GM23338 (cell line): Measurements from ENCODE around the gene SLFN5. TPM values are rescaled to one million over a fixed set of nuclear protein-coding genes. Genes with fewer than 3 reads are reported as not detected.
"Not testable (repeated sequence)": the region's sequence is repeated elsewhere in the genome, so short reads cannot be mapped to it uniquely, and the experiment has no call there.

Experiments used
- ATAC-seq: fragments of 200-7000 bp; cut with Tn5 transposase; 3 replicates; pipeline ENCODE4 v1.9.1; 2020
- DNase-seq: peaks from one replicate; pipeline ENCODE4 v3.0.0-alpha.2; 2015; ENCODE audit warnings: low spot score
- H2AFZ ChIP-seq: fragments of 200-600 bp; sonication (generic); 2 replicates; pipeline ENCODE4 v1.8.0; 2016; ENCODE audit warnings: antibody characterized with exemption, mild to moderate bottlenecking, moderate library complexity
- H3F3A ChIP-seq: fragments of 200-600 bp; sonication (generic); replicated peaks from 2 replicates; pipeline ENCODE4 v1.8.0; 2017; ENCODE audit warnings: antibody characterized with exemption, mixed run types, low read depth
- H3K27ac ChIP-seq: fragments of 200-600 bp; sonication (generic); 2 replicates; pipeline ENCODE4 v1.6.1; 2016; ENCODE audit warnings: low read depth
- H3K27me3 ChIP-seq: fragments of 200-600 bp; sonication (generic); 2 replicates; pipeline ENCODE4 v1.8.0; 2016; ENCODE audit warnings: mild to moderate bottlenecking, mixed run types, moderate library complexity; ENCODE audit not compliant: insufficient read depth
- H3K36me3 ChIP-seq: fragments of 200-600 bp; sonication (generic); 2 replicates; pipeline ENCODE4 v1.8.0; 2016; ENCODE audit warnings: mild to moderate bottlenecking; ENCODE audit not compliant: insufficient read depth
- H3K4me1 ChIP-seq: fragments of 200-600 bp; sonication (generic); 2 replicates; pipeline ENCODE4 v1.8.0; 2016; ENCODE audit warnings: mild to moderate bottlenecking, moderate library complexity; ENCODE audit not compliant: insufficient read depth
- H3K4me2 ChIP-seq: fragments of 200-600 bp; sonication (generic); 2 replicates; pipeline ENCODE4 v1.7.1; 2017; ENCODE audit warnings: mixed run types
- H3K4me3 ChIP-seq: fragments of 200-600 bp; sonication (generic); 2 replicates; pipeline ENCODE4 v1.6.1; 2016; ENCODE audit warnings: mixed run types
- H3K79me2 ChIP-seq: fragments of 200-600 bp; sonication (generic); replicated peaks from 2 replicates; pipeline ENCODE4 v1.8.0; 2017; ENCODE audit warnings: mild to moderate bottlenecking; ENCODE audit not compliant: insufficient read depth
- H3K9me2 ChIP-seq: fragments of 200-600 bp; sonication (generic); 2 replicates; pipeline ENCODE4 v1.8.0; 2017; ENCODE audit not compliant: insufficient read depth
- H4K20me1 ChIP-seq: fragments of 200-600 bp; sonication (generic); replicated peaks from 2 replicates; pipeline ENCODE4 v1.8.0; 2017; ENCODE audit warnings: mild to moderate bottlenecking; ENCODE audit not compliant: insufficient read depth
- H3K27ac Mint-ChIP-seq: 2 replicates; pipeline ENCODE4 v1.8.0; 2020; ENCODE audit warnings: inconsistent platforms, mild to moderate bottlenecking, moderate library complexity, mixed read lengths
- H3K27me3 Mint-ChIP-seq: 3 replicates; pipeline ENCODE4 v1.8.0; 2022; ENCODE audit warnings: low read depth, mild to moderate bottlenecking, moderate library complexity, mixed read lengths, inconsistent platforms; ENCODE audit not compliant: insufficient read depth, poor library complexity
- H3K36me3 Mint-ChIP-seq: 3 replicates; pipeline ENCODE4 v1.8.0; 2021; ENCODE audit warnings: low read depth, mild to moderate bottlenecking, inconsistent platforms, moderate library complexity, mixed read lengths
- H3K4me1 Mint-ChIP-seq: 3 replicates; pipeline ENCODE4 v1.8.0; 2020; ENCODE audit warnings: mild to moderate bottlenecking, inconsistent platforms, mixed read lengths
- H3K4me3 Mint-ChIP-seq: 3 replicates; pipeline ENCODE4 v1.8.0; 2021; ENCODE audit warnings: moderate library complexity, mild to moderate bottlenecking, inconsistent platforms, mixed read lengths
- H3K9me3 Mint-ChIP-seq: 3 replicates; pipeline ENCODE4 v1.8.0; 2020; ENCODE audit warnings: moderate library complexity, mild to moderate bottlenecking, inconsistent platforms, mixed read lengths
- CREB1 ChIP-seq: fragments of 250-450 bp; sonication (Bioruptor Pico); IDR thresholded peaks from 2 replicates; pipeline ENCODE4 v1.5.0; 2020; ENCODE audit warnings: low read depth, mild to moderate bottlenecking, moderate library complexity
- ETS1 ChIP-seq: IDR thresholded peaks from 2 replicates; pipeline ENCODE4 v1.6.1; 2016; ENCODE audit warnings: antibody characterized with exemption
- EZH2 ChIP-seq: fragments of 200-600 bp; sonication (generic); IDR thresholded peaks from one replicate; pipeline ENCODE4 v1.8.0; 2017; ENCODE audit warnings: antibody characterized with exemption, mild to moderate bottlenecking, low read depth; ENCODE audit not compliant: unreplicated experiment
- EZH2phosphoT487 ChIP-seq: fragments of 200-600 bp; sonication (generic); IDR thresholded peaks from one replicate; pipeline ENCODE4 v1.8.1; 2018; ENCODE audit warnings: antibody characterized with exemption; ENCODE audit not compliant: unreplicated experiment
- REST ChIP-seq: IDR thresholded peaks from one replicate; pipeline ENCODE4 v1.6.1; 2018; ENCODE audit warnings: antibody characterized with exemption; ENCODE audit not compliant: unreplicated experiment
- STAT1 ChIP-seq: IDR thresholded peaks from one replicate; pipeline ENCODE4 v1.6.1; 2016; ENCODE audit warnings: antibody characterized with exemption; ENCODE audit not compliant: unreplicated experiment
- ZNF114 ChIP-seq: fragments of 250-450 bp; sonication (Bioruptor Pico); IDR thresholded peaks from 2 replicates; pipeline ENCODE4 v1.5.0; 2020; ENCODE audit warnings: mild to moderate bottlenecking, moderate library complexity
- ZNF331 ChIP-seq: fragments of 250-450 bp; sonication (Bioruptor Pico); IDR thresholded peaks from 2 replicates; pipeline ENCODE4 v1.5.0; 2020; ENCODE audit warnings: low read depth, mild to moderate bottlenecking, moderate library complexity
- ZNF462 ChIP-seq: fragments of 250-450 bp; sonication (Bioruptor Pico); IDR thresholded peaks from 2 replicates; pipeline ENCODE4 v1.5.0; 2020; ENCODE audit warnings: mild to moderate bottlenecking, moderate library complexity
- polyA plus RNA-seq: library from polyadenylated mRNA; unstranded; fragments of >200 nt; fragmentation: Nextera tagmentation; extraction: Ambion mirVana; gene quantifications from 2 replicates; pipeline ENCODE4 v1.2.1, GENCODE V29; 2016
- total RNA-seq: library from RNA; depleted of rRNA; stranded (reverse); fragments of >200 nt; shearing (Covaris generic); gene quantifications from 2 replicates; pipeline ENCODE4 v1.2.3, GENCODE V29; 2014

The SLFN5 gene
- total and polyA plus RNA-seq, 2 experiments from 2014 or later: 1.4 to 6.4 TPM

GRCh38 chr17:35309345-35309744 lies 66.5 kb downstream of the SLFN5 start:
- H3K4me3 ChIP-seq, H3F3A ChIP-seq, H3K36me3 Mint-ChIP-seq, H3K4me2 ChIP-seq, H3K27ac ChIP-seq, H2AFZ ChIP-seq, H3K79me2 ChIP-seq, H3K27me3 Mint-ChIP-seq, H3K4me1 ChIP-seq, H3K27ac Mint-ChIP-seq, H3K9me2 ChIP-seq, H4K20me1 ChIP-seq, ATAC-seq, H3K4me3 Mint-ChIP-seq, H3K36me3 ChIP-seq, DNase-seq: not testable (repeated sequence)
- H3K27me3 ChIP-seq: peaks cover 15% of the 10 kb centered on the region
- Mint-ChIP-seq H3K4me1 (peaks cover 18% of the 10 kb centered on the region), H3K9me3 (peaks cover 24% of the 10 kb centered on the region)

- 0 out of 2 replicates have a peak, but pooled peaks cover 4% of the 10 kb centered on the region for H4K20me1 ChIP-seq
- no peak for DNase-seq
- H2AFZ ChIP-seq: no peak overlapping the region
- H3F3A ChIP-seq: 0 out of 2 replicates have a peak, but pooled peaks cover 3% of the 10 kb centered on the region
- Mint-ChIP-seq H3K27me3 (peaks cover 15% of the 10 kb centered on the region), H3K4me1 (peaks cover 30% of the 10 kb centered on the region), H3K36me3 (no peaks in the 10 kb centered on the region; the same call in 2 of the 3 replicates), H3K27ac (no peak overlapping the region), H3K9me3 (peaks cover 19% of the 10 kb centered on the region), H3K4me3 (no peak overlapping the region; the same call in 2 of the 3 replicates)
- H3K79me2 ChIP-seq: no peaks in the 10 kb centered on the region
- no peak overlapping the region for H3K4me2 ChIP-seq
- no peak for ATAC-seq
- no peak overlapping the region for H3K27ac ChIP-seq
- peaks cover 7% of the 10 kb centered on the region for H3K4me1 ChIP-seq
- no peaks in the 10 kb centered on the region for H3K36me3 ChIP-seq
- no peak overlapping the region for H3K4me3 ChIP-seq
- H3K9me2 ChIP-seq: no peaks in the 10 kb centered on the region
- peaks cover 37% of the 10 kb centered on the region for H3K27me3 ChIP-seq
- no peak for TF ChIP-seq ETS1
- no peak for TF ChIP-seq REST
- TF ChIP-seq ZNF462 (CRISPR knock-in tag): no peak
- TF ChIP-seq ZNF114: no peak
- TF ChIP-seq CREB1 (CRISPR knock-in tag): no peak
- no peak for TF ChIP-seq STAT1
- no peak for TF ChIP-seq EZH2
- no peak for TF ChIP-seq ZNF331 (CRISPR knock-in tag)
- no peak for TF ChIP-seq EZH2phosphoT487
These were observed 69.5 kb downstream of the SLFN5 start for GRCh38 chr17:35312346-35312745.
